Gastroesophageal sphincter (tissue), 4 donors: ENCODE data around the gene ABCC5. TPM values are rescaled to one million over a fixed set of nuclear protein-coding genes. Genes with fewer than 3 reads are reported as not detected.
A peak's percentile ranks its signal among the peaks of the same experiment; 100 is the strongest.
"Not testable (repeated sequence)": the region's sequence is repeated elsewhere in the genome, so short reads cannot be mapped to it uniquely, and the experiment has no call there.

ENCODE experiments used
- ATAC-seq: fragments of 150-250 bp; one replicate; pipeline ENCODE4 v1.9.1; 2016; ENCODE audit warnings: mild to moderate bottlenecking, moderate library complexity
- H3K27ac ChIP-seq, 4 donors: fragments of 200-600 bp; sonication (generic) in 3 of 4; 1 replicate in 3 of 4; 2 replicates in 1 of 4; pipeline ENCODE4 v1.5.1; 2016 to 2019
- H3K27me3 ChIP-seq: fragments of 200-600 bp; sonication (generic); one replicate; pipeline ENCODE4 v1.5.1; 2019
- H3K36me3 ChIP-seq, 2 donors: fragments of 200-600 bp; sonication (generic); one replicate each; pipeline ENCODE4 v1.5.1; 2019; ENCODE audit warnings: control low read depth in 1 of 2
- H3K4me1 ChIP-seq, 3 donors: fragments of 200-600 bp; sonication (generic); 1 replicate in 2 of 3; 2 replicates in 1 of 3; pipeline ENCODE4 v1.5.1; 2016 to 2019; ENCODE audit warnings: control low read depth in 2 of 3
- H3K4me3 ChIP-seq, 2 donors: fragments of 200-600 bp; sonication (generic); one replicate each; pipeline ENCODE4 v1.5.1; 2019; ENCODE audit warnings: mild to moderate bottlenecking in 1 of 2, moderate library complexity in 1 of 2
- H3K9me3 ChIP-seq, 3 donors: fragments of 200-600 bp; sonication (generic); one replicate each; pipeline ENCODE4 v1.5.1; 2017 to 2019; ENCODE audit warnings: control low read depth in 2 of 3
- EP300 ChIP-seq: sonication (generic); formaldehyde crosslinking; IDR thresholded peaks from one replicate; pipeline ENCODE4 v1.6.1; 2017; ENCODE audit warnings: antibody characterized with exemption, mild to moderate bottlenecking
- POLR2A ChIP-seq, 2 donors: fragments of 450-650 bp; IDR thresholded peaks; one replicate each; pipeline ENCODE4 v1.6.1; 2017; ENCODE audit warnings: antibody characterized with exemption in 2 of 2, mild to moderate bottlenecking in 2 of 2, moderate library complexity in 1 of 2
- POLR2AphosphoS5 ChIP-seq: sonication (generic); formaldehyde crosslinking; IDR thresholded peaks from one replicate; pipeline ENCODE4 v1.6.1; 2017; ENCODE audit warnings: antibody characterized with exemption
- WGBS, 2 donors: methylation state at CpG; one replicate each; pipeline ENCODE4 v1.1.5; 2018; ENCODE audit warnings: low coverage in 1 of 2; 5-methylcytosine and 5-hydroxymethylcytosine counted together
- total RNA-seq, 4 donors: library from RNA; depleted of rRNA; stranded (reverse); fragments of >200 nt; gene quantifications; one replicate each; pipeline ENCODE4 v1.1.0, GENCODE V29; 2016
- TF ChIP-seq, protein P1 (sequence below), 4 experiments: fragments of 200-600 bp in 2 of 4; fragments of 450-650 bp in 2 of 4; sonication (generic) in 1 of 4; IDR thresholded peaks; one replicate each; pipeline ENCODE4 v1.5.1; 2017 to 2019; ENCODE audit warnings: antibody characterized with exemption in 4 of 4, mild to moderate bottlenecking in 2 of 4, moderate library complexity in 2 of 4

Gene ABCC5
- total RNA-seq, 4 donors from 2014 or later = 16.2 to 25.1 (median 17.5) TPM

DNA sequence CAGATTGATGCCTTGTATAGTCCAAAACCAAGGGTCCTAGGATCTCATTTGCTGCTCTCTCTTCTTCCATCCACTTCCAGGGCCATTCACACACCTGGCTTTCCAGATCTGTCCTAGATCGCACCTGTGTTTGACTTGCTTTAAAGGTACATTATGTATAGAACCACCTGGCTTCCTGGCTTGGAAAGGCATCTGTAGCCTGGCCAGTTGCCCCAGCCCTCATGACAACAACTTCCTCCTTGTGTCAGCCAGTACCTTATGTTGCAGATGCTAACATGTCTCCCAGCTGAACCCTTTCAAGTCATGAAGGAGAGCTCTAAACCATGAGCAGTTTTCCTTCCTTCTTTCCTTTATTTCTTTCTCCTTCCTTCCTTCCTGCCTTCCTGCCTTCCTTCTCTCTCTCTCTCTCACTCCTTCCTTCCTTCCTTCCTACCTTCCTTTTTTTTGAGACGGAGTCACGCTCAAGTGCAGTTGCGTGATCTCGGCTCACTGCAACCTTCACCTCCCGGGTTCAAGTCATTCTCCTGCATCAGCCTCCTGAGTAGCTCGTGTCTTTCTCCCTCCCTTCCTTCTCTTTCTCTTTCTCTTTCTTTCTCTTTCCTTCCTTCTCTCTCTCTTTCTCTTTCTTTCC lies 32.6 kb upstream of the ABCC5 start:
- no peaks in the 10 kb centered on the region for H3K4me1 ChIP-seq
- no peak overlapping the region for H3K27ac ChIP-seq
- no peaks in the 10 kb centered on the region for H3K9me3 ChIP-seq
- ATAC-seq = no peak
- no peaks in the 10 kb centered on the region for H3K36me3 ChIP-seq
- H3K27me3 ChIP-seq = peaks cover 9% of the 10 kb centered on the region
- TF ChIP-seq POLR2AphosphoS5 (no peak), EP300 (no peak), POLR2A (IDR thresholded peaks at IDR 0.05) (no peak)
- TF ChIP-seq, protein P1, sequence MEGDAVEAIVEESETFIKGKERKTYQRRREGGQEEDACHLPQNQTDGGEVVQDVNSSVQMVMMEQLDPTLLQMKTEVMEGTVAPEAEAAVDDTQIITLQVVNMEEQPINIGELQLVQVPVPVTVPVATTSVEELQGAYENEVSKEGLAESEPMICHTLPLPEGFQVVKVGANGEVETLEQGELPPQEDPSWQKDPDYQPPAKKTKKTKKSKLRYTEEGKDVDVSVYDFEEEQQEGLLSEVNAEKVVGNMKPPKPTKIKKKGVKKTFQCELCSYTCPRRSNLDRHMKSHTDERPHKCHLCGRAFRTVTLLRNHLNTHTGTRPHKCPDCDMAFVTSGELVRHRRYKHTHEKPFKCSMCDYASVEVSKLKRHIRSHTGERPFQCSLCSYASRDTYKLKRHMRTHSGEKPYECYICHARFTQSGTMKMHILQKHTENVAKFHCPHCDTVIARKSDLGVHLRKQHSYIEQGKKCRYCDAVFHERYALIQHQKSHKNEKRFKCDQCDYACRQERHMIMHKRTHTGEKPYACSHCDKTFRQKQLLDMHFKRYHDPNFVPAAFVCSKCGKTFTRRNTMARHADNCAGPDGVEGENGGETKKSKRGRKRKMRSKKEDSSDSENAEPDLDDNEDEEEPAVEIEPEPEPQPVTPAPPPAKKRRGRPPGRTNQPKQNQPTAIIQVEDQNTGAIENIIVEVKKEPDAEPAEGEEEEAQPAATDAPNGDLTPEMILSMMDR (IDR thresholded peaks at IDR 0.05) = no peak
- WGBS, 2 donors = 77 to 87% methylated on average over 5 to 6 of the region's 7 CpGs
- no peak overlapping the region for H3K4me3 ChIP-seq

GRCh38 chr3:184045995-184046394 lies 28.3 kb upstream of the ABCC5 start:
- Histone ChIP-seq H3K36me3 (no peaks in the 10 kb centered on the region), H3K9me3 (no peaks in the 10 kb centered on the region), H3K4me1 (no peaks in the 10 kb centered on the region), H3K27me3 (no peaks in the 10 kb centered on the region), H3K27ac (no peak overlapping the region), H3K4me3 (no peak overlapping the region)
- ATAC-seq = no peak
- TF ChIP-seq EP300 (no peak), POLR2AphosphoS5 (no peak), POLR2A (IDR thresholded peaks at IDR 0.05) (no peak)
- TF ChIP-seq, protein P1 (IDR thresholded peaks at IDR 0.05) = no peak
- 90 to 94% methylated on average over 4 to 5 of the region's 5 CpGs for WGBS, 2 donors

DNA sequence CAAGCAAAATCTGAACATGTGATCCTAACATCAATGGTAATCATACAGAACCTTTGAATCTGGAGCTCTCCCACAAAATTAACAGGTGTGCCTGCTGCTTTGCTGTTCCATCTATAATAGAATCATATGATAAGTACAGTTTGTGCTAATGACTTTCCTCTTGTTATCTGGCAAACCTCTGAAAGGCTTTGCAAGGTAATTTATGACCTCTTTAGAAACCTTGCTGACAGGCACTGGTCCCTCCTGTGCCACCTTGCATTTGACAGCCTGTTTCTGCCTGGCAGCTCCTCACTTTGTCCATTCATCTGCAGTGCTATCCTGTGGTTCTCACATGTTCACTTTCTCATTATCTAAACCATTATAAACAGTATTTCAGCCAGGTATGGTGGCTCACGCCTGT lies 24.9 kb upstream of the ABCC5 start:
- ATAC-seq = no peak
- Histone ChIP-seq H3K4me1 (peaks cover 0 to 8% (median 0%) of the 10 kb centered on the region in 3 donors), H3K27me3 (no peaks in the 10 kb centered on the region), H3K36me3 (no peaks in the 10 kb centered on the region), H3K9me3 (no peaks in the 10 kb centered on the region), H3K27ac (no peak overlapping the region), H3K4me3 (no peak overlapping the region)
- 60 to 100% methylated on average over 1 of the region's 1 CpG for WGBS, 2 donors
- TF ChIP-seq, protein P1 (IDR thresholded peaks at IDR 0.05) = no peak
- no peak for TF ChIP-seq POLR2A (IDR thresholded peaks at IDR 0.05)
- TF ChIP-seq POLR2AphosphoS5 = no peak
- no peak for TF ChIP-seq EP300

GRCh38 chr3:184040010-184040409 lies 22.3 kb upstream of the ABCC5 start:
- no peaks in the 10 kb centered on the region for H3K9me3 ChIP-seq
- no peak for ATAC-seq
- no peak overlapping the region for H3K4me3 ChIP-seq
- 51 to 60% methylated on average over 3 of the region's 3 CpGs for WGBS, 2 donors
- H3K4me1 ChIP-seq = peaks cover 0 to 8% (median 0%) of the 10 kb centered on the region in 3 donors
- no peaks in the 10 kb centered on the region for H3K27me3 ChIP-seq
- no peak for TF ChIP-seq EP300
- TF ChIP-seq POLR2A (IDR thresholded peaks at IDR 0.05) = no peak
- TF ChIP-seq, protein P1 (IDR thresholded peaks at IDR 0.05) = no peak
- TF ChIP-seq POLR2AphosphoS5 = no peak
- H3K36me3 ChIP-seq = no peaks in the 10 kb centered on the region
- H3K27ac ChIP-seq = peak overlapping the region in 3 of 4 donors; percentile 4 to 69 (median 50)

GRCh38 chr3:184039414-184039813 lies 21.7 kb upstream of the ABCC5 start:
- Histone ChIP-seq H3K4me1 (peaks cover 0 to 8% (median 0%) of the 10 kb centered on the region in 3 donors), H3K4me3 (no peak overlapping the region), H3K9me3 (no peaks in the 10 kb centered on the region), H3K27me3 (no peaks in the 10 kb centered on the region), H3K36me3 (no peaks in the 10 kb centered on the region), H3K27ac (peak overlapping the region in 3 of 4 donors; percentile 4 to 69 (median 50))
- ATAC-seq = peak; percentile 85
- 43 to 44% methylated on average over 5 of the region's 5 CpGs for WGBS, 2 donors
- TF ChIP-seq, protein P1 (IDR thresholded peaks at IDR 0.05) = no peak
- peak; percentile 99 for TF ChIP-seq POLR2AphosphoS5

DNA sequence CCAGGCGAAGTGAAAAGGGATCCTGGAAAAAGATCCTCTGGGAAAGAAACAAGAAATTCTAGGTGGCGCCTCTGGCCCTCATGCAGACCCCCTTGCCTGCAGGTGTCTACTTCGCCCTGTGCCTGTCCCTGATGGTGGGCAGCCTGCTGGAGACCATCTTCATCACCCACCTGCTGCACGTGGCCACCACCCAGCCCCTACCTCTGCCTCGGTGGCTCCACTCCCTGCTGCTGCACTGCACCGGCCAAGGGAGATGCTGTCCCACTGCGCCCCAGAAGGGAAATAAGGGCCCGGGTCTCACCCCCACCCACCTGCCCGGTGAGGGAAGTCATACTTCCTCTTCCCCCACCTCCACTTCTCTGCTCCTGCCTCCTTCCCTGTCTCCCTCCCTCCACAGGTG lies 20.6 kb upstream of the ABCC5 start:
- H3K36me3 ChIP-seq, H3K9me3 ChIP-seq, H3K4me3 ChIP-seq, H3K27ac ChIP-seq, ATAC-seq, H3K4me1 ChIP-seq, H3K27me3 ChIP-seq: not testable (repeated sequence)
- WGBS, 2 donors = 64 to 82% methylated on average over 2 to 4 of the region's 9 CpGs
